Embryonic facial prominence (tissue), 1 donor: ENCODE measurements around the gene NODAL.
"Not testable (repeated sequence)": the region's sequence is repeated elsewhere in the genome, so short reads cannot be mapped to it uniquely, and the experiment has no call there.

Source experiments
- DNase-seq: peaks from one replicate; pipeline ENCODE4 v3.0.0-alpha.2; 2016; ENCODE audit errors: extremely low spot score

The NODAL gene

DNA sequence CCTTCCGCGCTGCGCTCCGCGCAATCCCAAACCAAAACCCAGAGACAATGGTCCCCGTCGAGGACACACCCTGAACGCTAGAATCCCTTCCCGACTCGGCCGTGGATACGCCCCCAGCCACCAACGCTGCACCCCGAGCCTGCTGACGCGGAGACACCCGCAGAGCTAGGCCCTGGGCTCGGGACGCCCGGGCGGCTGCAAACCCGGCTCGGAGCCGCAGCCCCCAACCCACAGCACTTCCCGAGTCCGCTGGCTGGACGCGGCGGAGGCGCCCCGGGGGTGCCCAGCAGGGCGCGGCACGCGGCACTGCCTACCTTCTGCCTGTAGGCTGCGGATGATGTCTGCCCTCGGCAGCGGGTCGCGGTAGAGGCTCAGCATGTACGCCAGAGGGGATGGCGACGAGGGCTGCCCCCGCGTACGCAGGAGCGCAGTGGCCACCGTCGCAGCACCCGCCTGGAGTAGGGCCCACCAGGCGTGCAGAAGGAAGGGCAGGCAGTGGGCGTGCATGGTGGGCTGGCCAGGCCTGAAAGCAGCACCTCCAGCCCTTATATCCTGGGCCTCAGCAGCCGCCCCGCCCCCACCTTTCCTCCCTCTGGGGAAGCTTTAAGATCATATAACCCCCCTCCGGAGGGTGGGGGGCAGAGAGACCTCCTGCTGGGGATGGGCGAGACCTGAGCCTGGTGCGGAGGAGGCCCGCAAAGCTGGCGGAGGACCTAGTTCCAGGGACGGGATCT is at the start of gene NODAL:
Gene NODAL, minus strand, starts transcription at position 521 of the 734 bp plus-strand sequence. Its CDS starts 14 bp downstream, at position 507.
- DNase-seq: no peak

DNA sequence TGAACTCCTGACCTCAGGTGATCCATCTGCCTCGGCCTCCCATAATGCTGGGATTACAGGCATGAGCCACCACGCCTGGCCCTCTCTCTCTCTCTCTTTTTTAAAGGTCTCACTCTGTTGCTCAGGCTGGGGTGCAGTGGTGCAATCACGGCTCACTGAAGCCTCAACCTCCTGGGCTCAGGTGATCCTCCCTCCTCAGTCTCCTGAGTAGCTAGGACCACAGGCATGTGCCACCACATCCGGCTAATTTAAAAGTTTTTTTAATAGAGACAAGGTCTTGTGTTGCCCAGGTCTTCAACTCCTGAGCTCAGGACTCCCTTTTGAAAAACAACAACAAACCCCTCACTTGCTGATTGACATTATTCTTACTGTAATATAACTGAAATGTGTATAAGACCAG is 48.7 kb upstream of the NODAL start:
- DNase-seq: no peak

DNA sequence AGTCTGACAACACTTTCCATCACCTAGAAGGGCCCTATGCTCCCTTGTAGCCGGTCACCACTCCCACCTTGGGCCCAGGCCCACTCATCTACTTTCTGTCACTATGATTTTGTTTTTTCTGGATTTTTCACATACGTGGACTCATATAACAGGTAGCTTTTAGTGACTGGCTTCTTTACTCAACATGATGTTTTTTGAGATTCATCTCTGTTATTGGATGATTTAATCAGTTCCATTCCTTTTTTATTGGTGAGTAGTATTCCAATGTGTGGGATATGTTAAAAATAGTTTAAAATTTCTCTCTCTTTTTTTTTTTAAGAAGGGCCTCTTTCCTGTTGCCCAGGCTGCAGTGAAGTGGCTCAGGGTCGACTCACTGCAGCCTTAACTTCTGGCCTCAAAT is 46.3 kb upstream of the NODAL start:
- no peak for DNase-seq

DNA sequence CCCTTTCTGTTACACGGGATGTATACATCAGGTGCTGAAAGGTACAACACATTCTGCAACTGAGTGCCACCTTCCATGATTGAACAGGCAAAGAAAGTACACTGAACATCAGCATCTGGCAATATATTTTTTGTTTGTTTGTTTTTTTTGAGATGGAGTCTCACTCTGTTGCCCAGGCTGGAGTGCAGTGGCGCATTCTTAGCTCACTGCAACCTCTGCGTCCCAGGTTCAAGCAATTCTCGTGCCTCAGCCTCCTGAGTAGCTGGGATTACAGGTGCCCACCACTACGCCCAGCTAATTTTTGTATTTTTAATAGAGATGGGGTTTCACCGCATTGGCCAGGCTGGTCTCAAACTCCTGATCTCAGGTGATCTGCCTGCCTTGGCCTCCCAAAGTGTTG is 42.4 kb upstream of the NODAL start:
- DNase-seq: not testable (repeated sequence)

DNA sequence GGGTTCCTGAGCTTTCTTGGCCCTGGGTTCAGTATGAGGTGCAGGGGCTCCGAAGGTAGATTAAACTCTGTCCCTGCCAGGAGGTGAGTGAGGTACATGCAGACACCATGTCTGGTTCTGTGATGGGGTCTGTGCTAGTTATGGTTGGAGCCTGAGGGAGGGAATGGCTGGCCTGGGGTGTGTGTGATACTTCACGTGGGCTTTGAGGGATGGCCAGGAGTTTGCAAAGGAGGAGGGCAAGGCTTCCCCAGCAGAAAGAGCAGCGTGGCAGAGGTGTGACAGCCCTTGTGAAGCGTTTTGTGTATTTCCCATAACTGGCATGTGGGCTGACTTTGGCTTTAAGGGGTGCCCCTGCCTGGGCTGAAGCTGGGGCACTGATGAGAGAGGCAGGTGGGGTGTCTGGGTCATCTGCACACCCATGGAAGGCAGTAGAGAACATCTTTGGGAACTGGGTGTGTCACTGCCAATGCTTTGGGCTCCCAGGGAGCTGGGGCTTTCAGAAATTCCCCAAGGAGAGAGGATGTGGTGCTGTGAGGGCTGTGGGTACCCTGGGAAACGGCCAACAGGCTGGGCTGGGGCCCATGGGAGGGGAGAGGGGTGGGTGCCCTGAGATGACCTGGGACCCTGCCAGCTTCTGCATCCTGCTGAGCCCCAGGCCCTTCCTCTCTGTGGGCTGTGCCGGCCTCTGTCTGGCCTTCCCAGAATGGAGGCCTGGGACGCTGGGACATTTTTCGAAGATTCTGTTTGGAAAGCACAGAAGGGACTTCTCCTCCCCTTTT is 41.7 kb upstream of the NODAL start:
- DNase-seq: no peak

DNA sequence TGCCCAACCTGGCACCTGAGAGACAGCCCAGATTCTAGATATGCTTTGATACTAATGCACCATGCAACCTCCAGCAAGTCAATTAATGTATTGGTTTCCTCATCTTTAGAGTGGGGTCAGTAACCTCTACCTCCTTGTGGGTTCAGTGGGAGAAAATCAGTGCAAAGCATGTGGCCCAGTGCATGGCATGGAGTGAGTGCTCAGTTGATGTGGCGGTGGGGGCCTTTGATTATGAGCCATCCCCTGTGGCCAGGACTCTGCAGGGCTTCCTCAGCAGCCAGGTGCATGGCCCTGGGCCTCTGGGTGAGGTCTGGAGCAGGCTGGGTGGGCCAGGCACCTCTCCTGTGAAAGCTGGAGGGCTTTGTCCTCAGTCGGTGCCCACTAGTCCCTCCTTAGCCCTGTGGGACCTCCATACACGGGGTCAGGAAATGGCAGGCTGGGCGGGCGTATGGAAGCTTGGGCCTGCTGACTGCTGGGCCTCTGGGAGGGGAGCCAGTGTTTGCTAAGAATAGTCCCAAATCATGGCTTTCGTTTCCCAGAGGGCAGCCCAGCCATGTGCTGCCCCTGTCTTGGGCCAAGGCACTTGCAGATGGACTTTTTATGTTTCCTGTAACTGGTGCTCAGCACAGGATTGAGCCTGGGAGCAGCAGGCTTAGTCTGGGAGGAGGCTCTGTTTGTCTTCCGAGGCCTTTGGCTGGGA is 40.5 kb upstream of the NODAL start:
- DNase-seq: no peak

DNA sequence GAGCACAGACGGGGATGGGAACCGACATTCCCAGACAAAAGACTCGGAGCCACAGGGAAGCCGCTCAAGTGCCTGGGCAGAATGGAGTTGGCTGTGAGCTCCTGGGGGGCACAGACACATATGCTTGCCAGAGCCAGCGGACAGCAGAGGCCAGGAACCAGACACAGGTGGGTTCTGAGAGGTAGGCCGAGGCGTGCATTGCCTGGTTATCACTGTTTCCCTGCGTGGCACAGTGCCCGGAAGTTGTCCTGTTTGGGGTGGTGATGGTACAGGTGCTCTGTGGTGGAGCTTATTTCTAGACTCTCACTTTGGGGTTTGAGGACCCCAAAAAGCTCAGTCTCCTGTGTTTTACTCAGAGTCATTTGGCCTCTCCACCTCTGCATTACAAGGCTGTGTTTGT is 39.6 kb upstream of the NODAL start:
- no peak for DNase-seq

DNA sequence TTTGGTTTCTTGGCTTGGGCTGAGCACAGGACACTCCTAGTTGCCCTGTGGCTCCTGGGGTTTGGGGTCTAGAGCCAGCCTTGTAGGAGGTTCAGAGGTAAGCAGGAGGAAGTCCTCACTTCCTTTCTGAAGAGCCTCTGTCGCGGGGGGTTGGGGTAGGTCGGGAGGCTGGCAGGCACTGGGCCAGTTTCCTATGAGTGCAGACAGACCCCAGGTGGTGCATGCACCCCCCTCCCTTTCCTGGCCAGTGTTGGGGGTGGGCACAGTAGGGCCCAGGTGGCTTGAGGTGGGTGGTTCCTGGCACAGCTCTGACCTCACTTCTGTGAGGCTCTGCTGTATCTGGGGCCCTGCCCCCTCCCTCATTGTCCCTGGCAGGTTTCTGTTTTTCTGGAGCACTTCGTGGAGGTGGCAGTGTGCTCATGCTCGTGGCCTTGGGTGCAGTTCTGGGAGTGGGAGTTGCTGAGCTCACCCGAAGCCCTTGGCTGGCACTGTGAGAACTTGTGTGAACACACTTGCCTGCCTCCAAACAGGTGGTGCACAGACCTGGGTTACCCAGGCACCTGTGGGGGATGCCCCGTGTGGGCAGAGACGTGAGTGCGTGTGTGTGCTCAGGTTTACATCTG is 38.9 kb upstream of the NODAL start:
- no peak for DNase-seq

DNA sequence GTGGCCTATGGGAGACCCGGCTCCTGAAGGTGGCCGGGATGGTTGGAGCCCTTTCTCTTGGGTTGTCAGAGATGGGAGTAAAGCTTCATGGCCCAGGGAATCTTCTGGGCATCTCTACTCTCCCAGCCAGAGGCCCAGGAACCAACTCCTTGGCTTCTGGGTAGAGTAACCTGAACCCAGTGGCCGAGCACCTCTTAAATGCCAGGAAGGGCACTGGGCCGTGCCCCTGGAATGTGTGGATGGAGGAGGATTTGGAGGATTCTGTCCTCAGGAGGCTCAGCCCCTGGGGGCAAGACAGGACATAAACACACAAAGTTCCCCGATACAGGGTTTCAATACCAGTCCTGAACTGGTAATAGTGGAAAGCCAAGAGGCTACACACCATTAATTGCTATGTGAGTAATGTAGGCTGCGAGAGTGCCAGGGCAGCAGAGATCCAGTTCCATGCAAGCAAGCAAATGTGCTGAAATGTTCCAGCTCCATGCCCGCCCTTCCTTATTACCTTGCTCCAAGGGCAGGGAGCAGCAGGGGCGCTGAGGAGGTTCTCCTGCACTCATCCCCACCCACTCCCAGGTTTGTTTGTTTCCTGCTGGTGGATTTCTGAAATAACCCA is 38.3 kb upstream of the NODAL start:
- no peak for DNase-seq

DNA sequence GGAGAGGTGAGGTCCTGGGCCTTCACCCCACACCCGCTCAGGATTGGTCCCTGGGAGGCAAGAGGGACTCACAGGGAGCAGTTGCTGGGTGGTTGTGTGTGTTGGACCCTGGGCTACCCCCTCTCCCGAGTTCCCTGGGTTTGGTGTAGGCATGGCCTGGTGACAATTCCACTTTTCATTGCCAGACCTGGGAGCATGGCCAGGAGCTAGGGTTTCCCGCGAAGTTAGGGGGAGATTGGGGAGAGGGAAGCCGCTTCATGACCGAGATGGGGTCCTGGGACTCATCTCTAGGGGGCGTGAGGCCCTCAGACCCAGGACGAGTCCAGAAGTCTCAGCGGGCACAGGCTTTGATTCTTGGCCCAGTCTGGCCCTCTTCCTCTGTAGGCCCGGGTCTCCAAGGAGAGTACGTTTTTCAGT is 37.7 kb upstream of the NODAL start:
- DNase-seq: no peak

DNA sequence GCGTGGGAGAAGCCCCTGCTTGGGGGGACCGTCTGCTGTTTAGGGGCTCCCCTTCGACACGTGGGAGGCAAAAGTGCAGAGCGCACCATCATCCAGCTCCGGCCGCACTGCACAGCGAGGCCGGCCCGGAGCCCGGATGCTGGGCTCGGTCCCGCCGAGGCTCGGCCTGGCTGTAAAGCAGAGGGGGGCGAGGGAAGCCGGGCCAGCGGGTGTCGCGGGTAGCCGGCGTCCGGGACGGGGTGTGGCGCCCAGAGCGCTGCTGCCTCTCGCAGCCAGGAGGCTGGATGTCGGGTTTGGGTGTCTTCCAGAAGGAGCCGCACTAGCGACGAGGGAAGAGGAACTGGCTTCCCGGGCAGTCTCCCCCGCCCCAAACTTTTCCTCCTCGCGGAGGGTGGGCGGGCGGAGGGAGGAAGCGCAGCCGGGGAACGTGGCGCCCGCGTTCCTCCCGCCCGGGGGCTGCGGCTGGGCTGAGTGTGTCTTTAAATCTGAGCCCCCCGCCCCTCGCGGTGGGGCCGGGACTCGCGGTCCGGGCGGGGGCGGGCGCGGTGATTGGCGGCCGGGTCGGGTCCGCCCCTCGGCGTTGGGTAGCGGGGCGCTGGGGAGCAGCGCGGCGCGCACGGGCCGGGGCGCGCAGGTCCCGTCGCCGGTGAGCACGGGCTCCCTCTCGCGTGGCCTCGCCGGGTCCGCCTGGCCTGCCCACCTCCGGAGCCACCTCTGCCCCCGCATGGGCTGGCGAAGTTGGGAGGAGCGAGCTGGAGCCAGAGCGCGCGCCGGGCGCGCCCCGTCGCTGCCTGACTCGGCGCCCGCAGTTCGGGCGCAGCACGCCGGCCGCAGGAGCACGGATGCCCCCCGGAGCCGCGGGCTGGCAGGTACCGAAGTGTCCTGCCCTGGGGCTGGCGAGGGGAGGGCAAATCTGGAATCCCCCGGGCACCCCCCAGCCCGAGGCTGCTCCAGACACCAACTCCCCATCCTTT is 37.0 kb upstream of the NODAL start, which contains the start of gene PALD1:
Gene PALD1, plus strand, starts transcription at position 577 of the 974 bp plus-strand sequence. CDS start 47,185 bp downstream, outside the sequence.
- peak; percentile 67 for DNase-seq

DNA sequence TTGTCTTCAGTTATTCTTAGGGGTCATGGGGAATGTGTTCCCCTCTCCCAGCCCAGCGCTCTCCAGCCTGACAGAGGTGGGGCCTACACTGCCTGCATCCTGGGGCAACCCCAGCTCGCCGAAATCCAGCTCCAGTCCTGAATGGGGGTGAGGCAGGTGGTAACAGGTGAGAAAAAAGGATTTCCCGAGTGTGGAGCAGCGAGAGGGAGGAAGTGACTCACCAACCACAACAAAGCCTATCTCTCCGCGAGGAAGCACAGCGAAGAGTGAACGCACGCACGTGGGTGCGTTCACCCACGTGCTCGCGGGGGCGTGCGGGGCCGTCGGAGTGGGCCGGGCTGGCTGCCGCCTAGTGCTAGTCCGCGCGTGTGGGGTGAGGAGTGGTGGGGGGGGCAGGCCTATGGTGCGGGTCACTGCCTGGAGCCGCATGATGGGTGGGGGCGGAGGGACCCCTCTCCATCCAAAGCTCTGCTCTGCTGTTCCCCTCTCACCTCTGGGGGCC is 36.2 kb upstream of the NODAL start:
- no peak for DNase-seq

DNA sequence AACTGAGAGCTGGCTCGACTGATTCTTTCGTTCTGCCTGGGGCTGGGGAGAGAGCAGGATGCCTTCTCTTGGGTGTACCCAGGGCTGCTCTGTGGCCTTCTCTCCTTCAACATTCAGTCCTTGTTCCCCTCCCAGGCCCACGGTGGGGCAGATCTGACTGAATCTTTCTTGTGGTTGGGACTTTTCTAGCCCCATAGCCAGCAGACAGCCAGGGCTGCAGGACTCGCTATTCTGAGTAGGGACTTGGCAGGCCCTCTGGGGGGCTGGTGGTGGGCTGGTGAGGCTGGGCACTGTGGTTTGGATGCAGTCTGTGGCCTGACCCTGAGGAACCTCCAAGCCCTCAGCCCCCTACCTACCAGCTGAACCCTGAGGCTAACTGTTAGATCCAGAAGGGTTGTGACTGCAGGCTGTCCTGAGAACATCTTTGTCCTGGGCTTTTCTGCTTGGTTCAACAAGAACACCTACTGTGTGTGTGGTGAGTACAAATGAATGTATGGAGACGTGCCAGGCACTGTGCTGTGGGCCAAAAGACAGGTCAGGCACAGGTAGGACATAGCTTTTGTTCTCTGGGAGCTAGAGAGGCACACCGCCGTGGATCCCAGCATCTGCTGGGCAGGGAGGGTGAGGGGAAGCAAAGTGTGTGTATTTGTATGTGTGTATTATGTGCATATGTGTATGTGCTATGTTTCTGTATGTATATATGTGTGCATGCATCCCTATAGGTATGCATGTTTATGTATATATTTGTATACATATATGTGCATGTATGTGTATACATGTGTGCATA is 35.0 kb upstream of the NODAL start:
- DNase-seq: no peak

DNA sequence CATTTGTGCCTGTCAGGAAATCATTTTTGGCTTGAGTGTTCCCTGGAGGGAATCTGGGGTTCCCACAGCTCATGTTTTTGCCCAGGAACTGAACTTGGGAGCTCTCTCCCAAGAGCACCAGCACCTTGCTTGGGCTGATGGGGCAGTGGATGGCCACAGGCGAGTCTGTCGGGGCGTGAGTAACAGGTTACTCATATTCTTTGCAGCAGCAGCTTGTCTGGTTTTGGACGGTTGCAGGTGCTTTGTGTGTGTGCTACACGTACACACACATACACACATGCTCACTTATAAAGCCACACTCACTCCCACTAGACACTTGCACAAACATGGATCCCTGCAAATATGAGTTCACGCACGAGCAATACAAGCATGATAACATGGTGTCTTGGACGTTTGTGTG is 34.2 kb upstream of the NODAL start:
- DNase-seq: no peak

DNA sequence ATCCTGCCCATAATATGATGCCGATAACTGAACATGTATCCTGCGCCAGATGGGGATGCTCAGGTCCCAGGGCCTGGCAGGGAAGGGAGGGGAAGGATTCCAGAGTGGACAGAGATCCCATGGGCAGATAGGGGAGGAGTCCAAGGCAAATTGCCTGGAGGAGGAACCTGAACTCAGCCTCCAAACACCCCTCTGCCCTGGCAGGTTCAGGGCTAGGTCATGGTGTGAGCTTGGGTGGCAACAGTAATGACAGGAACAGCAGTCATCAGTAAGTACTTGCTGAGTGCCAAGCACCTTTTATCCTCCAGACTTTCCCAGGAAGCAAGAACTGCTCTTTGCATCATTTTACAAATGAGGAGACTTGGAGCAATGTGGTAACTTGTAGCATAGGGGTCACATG is 33.3 kb upstream of the NODAL start:
- DNase-seq: no peak

DNA sequence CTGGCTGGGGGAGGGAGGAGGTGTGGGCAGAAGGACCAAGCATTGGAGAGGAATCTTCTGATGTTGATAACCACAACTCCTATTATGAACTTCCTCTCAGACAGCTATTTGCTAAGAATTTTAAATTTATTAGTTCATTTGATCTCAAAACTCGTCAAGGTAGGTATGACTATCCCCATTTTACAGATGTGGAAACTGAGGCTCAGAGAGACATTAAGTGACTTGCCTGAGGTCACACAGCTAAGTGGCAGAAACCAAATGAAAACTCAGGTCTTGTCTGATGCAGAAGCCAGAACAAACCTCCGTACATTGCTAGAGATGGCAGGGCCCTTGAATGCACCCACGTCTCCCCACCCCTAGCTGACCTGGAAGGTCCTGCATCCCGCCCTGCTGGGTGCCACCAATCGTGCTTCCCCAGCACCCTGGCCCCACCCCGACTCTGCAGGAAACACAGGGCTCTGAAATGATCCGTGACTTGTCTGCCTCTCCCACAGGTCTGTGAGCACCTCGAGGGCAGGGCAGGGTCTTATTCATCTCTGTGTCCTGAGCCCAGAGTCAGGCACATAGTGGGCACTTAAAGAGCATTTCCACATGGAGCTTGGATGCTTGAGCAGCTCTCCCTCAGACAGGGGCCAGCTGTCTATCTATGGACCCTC is 31.4 kb upstream of the NODAL start:
- DNase-seq: no peak

DNA sequence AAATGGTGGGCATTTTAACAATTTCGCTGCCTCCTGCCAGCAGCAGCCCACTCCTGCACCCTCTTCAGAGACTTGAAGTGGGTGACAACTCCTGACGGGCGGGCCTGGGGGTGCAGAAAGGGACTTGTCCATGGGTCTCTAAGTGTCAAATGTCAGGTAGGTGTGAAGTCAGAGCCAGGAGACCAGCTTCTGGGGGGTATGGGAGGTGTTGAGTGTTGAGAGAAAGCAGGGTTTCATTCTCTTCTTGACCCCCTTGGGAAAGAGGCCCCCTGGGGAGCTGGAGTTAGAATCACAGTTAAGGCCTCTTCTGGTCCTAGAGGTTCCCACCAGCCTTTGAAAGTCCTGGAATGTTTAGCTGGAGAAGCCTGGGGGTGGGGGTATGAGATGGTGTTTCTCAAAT is 25.5 kb upstream of the NODAL start:
- DNase-seq: no peak

DNA sequence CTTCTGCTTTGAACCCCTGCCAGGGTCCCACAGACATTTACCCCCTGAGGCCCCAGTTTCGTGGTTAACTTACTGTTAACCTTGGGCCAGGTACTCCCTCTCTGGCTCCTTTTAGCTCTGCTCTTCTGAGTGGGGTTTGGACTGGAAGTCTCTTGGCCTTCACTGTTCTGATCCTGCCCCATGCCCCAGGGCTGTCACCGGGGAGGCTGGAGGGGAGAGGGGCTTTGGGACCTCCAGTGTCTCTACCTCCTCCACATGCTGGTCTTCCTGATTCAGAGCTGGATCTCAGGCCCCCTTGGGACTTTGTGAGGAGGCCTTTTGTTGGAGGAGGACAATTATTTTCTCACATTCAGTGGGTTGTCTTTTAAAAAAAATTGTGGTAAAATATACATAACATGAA is 24.4 kb upstream of the NODAL start:
- DNase-seq: no peak

DNA sequence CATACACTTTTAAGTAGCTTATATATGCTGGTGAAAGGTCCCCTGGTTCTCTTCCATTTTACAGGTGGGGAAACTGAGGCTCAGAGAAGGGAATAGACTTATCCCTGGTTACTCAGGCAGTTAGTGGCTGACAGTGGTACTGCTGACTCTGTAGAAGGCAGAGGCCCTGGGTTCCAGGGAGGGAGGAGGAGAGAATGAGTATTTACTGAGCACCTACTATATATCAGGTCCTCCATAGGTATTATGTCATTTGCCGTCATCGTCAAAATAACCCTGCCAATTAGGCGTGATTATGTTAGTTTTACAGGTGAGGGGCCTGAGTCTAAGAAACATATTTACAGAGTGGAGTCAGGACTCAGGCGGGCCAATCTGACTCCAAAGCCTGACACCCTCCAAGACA is 23.8 kb upstream of the NODAL start:
- DNase-seq: no peak
